Body of pancreas (tissue), 4 donors: Measurements from ENCODE around the gene EIF1AX.

ENCODE experiments used
- CTCF ChIP-seq, 7 experiments: fragments of 450-650 bp in 4 of 7; fragments of 200-600 bp in 3 of 7; sonication (generic) in 3 of 7; IDR thresholded peaks; one replicate each; pipeline ENCODE4 v1.5.1; 2016 to 2019; ENCODE audit warnings: antibody characterized with exemption in 7 of 7
- POLR2A ChIP-seq, 3 donors: fragments of 450-650 bp; IDR thresholded peaks; one replicate each; pipeline ENCODE4 v1.6.1; 2016; ENCODE audit warnings: antibody characterized with exemption in 3 of 3, mild to moderate bottlenecking in 2 of 3

- no peak for TF ChIP-seq POLR2A (IDR thresholded peaks at IDR 0.05)
- no peak for TF ChIP-seq CTCF (IDR thresholded peaks at IDR 0.05)
Measured at GRCh38 chrX:20130357-20130756, 11.3 kb downstream of the EIF1AX start.
